Stimulated activated CD4-positive, alpha-beta T cell treated with anti-CD3 and anti-CD28 coated beads, Interleukin-4, amount 100 ng/mL, for 1 hour (primary cell): ENCODE results near the gene CAMKV.
"Not testable (repeated sequence)": the region's sequence is repeated elsewhere in the genome, so short reads cannot be mapped to it uniquely, and the experiment has no call there.

Source experiments
- DNase-seq: peaks from one replicate; pipeline ENCODE4 v3.0.0-alpha.2; 2020

Gene CAMKV, protein sequence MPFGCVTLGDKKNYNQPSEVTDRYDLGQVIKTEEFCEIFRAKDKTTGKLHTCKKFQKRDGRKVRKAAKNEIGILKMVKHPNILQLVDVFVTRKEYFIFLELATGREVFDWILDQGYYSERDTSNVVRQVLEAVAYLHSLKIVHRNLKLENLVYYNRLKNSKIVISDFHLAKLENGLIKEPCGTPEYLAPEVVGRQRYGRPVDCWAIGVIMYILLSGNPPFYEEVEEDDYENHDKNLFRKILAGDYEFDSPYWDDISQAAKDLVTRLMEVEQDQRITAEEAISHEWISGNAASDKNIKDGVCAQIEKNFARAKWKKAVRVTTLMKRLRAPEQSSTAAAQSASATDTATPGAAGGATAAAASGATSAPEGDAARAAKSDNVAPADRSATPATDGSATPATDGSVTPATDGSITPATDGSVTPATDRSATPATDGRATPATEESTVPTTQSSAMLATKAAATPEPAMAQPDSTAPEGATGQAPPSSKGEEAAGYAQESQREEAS

DNA sequence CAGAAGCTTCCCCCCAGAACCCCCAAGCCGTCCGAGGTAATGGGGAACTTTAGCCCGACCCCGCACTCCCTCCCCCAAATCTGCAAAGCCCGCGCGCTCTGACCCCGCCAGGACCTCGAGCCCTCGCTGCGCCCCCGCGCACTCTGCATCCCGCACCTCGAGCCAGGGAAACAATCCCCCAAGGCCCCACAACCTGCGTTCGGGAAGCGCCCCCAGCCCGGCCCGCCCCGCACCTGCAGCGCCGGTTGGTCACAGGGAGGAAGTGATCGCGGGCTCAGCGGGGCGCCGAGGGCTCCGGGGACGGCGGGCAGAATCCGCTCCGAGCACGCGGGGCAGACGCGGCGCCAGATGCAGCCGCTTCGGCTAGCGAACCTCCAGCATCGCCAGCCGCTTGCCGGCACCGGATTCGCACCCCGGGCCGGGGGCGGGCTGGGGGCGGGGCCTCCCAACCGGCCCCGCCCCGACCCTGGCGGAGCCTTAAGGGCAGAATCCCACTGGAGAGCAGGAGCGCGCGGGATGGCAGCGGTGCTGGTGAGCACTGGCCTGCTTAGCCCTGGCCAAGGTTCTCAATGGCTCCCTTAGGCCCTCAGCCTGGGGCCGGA is at the start of gene CAMKV:
Gene CAMKV, minus strand, starts transcription at position 382 of the 602 bp plus-strand sequence. CDS start 7,518 bp downstream, outside the sequence.
- peak; percentile 32 for DNase-seq

DNA sequence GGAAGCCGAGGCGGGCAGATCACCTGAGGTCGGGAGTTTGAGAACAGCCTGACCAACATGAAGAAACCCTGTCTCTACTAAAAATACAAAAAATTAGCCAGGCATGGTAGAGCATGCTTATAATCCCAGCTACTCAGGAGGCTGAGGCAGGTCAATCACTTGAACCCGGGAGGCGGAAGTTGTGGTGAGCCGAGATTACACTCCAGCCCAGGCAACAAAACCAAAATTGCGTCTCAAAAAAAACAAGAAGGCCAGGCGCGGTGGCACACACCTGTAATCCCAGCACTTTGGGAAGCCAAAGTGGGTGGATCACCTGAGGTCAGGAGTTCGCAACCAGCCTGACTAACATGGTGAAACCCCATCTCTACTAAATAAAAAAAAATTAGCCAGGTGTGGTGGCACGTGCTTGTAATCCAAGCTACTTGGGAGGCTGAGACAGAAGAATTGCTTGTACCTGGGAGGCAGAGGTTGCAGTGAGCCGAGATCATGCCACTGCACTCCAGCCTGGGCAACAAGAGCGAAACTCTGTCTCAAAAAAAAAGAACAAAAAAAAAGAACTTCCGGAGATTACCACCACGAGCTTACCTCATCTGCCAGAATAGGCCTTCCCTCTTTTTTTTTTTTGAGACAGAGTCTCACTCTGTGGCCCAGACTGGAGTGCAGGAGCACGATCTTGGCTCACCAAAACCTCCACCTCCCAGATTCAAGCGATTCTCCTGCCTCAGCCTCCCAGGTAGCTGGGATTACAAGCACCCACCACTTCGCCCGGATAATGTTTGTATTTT is 48.3 kb upstream of the CAMKV start:
- not testable (repeated sequence) for DNase-seq

DNA sequence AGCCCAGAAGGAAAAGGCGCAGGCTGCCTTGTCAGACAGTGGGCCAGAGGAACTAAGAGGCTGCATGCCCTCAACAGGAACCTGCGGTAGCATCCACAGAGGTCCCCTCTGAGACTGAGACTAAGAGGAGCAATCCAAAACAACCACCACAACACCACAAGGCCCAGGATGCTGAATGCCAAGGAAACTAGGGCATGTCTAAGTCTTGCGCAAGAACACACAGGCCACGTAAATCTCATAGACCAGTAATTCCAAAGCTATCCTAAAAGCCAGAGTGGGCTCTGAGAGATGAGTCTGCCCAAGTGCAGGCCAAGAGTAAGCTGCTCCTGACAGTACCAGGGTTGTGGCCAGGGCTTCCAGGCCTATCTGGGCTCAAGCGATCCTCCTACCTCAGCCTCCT is 47.0 kb upstream of the CAMKV start:
- DNase-seq: no peak

DNA sequence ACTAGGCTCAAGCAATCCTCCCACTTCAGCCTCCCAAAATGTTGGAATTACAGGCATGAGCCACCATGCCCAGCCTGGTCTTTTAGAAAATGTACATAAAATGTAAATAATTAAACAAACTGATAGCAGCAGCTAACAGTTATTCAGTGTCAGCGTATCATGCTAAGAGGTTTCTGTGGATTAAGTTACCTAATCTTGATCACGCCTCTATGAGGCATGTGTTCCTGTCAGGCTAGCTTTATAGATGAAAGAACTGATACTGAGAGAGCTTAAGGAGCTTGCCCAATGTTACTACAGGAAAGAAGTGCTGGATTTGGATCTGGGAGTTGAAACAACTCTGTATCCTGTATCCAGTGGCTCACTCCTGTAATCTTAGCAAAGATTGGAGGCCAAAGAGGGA is 45.2 kb upstream of the CAMKV start:
- no peak for DNase-seq

DNA sequence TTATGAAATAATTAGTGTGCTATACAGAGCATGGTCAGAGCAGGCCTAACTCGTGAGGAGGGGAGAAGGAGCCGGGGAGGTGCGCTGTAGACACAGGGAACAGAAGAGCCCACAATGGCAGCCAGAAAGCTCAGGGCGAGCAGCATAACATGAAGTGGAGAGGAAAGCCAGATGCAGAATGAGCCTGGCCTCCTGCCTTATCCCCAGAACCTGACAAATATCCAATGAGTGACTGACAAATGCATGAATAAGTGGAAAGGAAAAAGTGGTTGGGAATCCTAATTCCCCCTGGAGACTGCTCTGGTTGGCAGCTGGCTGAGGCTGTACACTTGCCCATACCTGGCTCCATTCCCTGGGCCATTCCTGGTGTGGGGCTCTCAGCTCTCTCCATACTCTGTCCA is 43.2 kb upstream of the CAMKV start:
- no peak for DNase-seq

DNA sequence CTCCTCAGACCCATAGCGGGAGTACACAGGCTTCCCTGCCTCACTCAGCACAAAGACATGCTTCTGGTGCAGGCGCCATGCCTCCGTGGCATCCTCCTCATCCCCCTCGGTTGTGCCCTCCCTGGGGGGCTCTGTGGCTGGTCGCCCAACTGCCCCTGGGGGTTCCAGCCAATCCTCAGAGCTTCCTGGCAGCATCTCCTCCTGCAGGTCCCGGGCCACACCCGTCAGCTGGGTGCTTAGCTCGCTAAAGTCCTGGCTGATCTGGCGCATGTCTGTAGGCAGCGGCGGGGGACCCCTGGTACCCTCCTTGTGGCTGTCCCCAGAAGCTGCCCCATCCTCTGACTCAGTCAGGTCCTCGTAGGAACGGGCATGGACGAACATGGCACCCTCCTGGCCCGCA is 41.9 kb upstream of the CAMKV start:
- DNase-seq: no peak

DNA sequence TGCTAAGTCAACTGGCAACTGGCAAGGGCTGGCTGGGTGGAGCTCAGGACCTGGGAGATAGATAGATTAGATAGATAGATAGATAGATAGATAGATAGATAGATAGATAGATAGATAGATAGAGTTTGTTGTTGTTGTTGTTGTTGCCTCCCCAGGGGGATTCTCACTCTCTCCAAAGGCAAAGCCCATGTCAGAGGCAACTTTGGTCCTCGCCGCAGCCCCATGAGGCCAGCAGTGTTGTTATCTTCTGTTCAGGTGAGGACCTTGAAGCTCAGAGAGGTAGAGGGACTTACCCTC is 41.4 kb upstream of the CAMKV start:
- DNase-seq: no peak

DNA sequence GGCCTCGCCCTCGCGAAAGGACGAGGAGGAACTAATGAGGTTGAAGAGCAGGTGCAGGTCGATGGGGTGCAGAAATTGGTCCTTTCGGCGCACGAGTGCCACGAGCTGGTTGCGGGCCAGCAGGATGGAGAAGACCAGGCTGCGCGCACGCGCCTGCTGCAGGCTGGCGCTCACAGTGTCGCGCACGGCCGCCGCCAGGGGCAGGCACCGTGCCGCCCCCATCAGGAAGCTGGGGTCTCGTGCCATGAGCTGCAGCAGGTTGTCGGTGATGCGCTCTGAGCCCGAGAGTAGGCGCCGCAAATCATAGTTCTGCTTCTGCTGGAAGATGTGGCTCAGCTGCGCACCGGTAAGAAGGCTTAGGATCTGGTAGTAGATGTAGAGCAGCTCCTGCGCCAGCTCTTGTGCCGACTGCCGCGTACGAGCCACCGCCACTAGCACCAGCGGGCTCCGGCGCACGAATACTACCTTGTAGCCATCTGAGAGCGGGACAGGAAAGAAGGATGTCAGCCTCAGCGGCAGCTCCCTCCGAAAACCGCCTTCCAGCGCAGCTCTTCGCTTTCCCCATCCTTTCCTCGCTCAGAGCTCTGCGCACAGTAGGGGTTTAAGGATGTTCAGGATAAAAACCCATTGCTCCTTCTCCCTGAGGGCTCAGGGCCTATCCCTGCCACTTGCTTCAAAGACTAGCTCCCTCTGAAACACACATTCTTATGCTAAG is 40.9 kb upstream of the CAMKV start:
- DNase-seq: no peak

DNA sequence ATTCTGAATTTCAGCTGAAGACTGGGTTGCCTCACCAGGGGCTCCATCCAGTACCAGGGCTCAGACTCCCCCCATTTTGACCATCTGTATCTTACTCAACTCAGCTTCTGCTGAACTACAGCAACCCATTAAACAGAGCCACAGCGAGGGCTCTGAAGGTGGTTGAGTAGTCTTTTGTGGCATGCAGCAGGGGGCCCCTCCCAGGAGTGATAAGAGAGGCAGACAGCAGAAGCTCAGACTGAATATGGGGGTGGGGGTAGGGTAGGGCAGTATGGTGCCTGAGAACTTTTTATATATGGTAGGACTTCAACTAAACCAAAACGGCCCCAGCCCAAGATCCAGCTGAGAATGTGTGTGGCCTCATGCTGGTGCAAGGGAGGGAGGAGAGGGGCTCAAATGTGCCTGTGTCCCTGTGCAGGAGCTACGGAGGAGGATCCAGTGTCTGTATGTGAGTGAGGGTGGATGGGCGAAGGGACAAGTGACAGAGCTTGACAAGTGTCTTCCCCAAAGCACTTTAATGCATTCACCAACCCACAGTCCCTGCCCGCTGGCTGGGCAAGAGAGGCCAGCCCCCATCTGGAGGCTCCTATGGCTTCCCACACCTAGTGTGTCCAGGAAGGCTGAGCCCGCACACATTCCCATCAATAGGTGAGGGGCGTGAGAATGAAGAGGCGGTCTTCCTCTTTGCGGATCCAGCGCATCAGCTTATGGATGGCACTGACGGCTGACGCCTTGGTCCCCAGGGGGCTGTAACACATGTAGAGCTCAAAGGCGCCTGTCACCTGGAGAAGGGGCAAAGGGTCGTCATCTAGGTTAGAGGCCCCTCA is 38.9 kb upstream of the CAMKV start:
- DNase-seq: no peak

DNA sequence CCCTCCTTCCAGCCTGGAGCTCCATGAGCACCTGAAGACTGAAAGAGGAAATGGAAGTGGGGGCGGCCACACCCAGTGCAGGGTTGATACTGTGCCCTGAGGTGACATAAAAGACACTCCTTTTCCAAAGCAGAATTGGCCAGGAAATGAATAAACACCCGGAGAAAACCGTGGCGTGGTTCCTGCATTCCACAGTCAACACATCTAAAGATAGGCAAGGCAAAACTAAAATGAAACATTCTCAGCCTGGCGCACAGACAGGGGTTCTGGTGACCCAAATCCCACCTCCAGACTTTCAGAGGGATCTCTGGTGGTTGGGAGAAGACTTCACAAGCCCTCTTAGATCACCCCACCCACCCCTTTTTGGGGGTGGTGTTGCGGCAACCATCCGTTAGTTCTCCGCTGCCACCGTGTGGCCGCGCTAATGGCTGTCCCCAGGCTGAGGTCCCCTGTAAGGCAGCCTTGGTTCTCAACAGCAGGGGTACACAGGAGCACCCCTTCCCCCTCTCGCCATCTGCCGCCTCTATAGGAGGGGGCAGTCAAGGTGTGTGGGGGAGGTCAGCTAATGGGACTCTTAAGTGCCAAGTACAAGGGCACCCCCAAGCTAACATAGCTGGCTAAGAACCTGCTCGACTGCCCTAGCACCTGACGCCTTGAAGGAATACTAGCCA is 36.5 kb upstream of the CAMKV start:
- peak; percentile 57 for DNase-seq

DNA sequence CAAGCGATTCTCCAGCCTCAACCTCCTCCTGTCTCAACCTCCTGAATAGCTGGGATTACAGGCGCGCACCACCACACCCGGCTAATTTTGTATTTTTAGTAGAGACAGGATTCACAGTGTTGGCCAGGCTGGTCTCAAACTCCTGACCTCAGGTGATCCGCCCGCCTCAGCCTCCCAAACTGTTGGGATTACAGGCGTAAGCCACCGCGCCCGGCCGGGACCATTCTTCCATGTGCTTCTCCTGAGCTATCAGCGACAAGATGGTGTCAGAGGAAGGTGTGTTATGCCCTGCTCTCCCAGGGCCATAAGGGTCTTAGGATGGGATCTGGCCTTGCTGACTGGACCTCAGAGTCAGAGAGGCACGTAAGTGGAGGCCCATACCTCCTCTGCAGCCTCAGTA is 34.7 kb upstream of the CAMKV start:
- DNase-seq: not testable (repeated sequence)

DNA sequence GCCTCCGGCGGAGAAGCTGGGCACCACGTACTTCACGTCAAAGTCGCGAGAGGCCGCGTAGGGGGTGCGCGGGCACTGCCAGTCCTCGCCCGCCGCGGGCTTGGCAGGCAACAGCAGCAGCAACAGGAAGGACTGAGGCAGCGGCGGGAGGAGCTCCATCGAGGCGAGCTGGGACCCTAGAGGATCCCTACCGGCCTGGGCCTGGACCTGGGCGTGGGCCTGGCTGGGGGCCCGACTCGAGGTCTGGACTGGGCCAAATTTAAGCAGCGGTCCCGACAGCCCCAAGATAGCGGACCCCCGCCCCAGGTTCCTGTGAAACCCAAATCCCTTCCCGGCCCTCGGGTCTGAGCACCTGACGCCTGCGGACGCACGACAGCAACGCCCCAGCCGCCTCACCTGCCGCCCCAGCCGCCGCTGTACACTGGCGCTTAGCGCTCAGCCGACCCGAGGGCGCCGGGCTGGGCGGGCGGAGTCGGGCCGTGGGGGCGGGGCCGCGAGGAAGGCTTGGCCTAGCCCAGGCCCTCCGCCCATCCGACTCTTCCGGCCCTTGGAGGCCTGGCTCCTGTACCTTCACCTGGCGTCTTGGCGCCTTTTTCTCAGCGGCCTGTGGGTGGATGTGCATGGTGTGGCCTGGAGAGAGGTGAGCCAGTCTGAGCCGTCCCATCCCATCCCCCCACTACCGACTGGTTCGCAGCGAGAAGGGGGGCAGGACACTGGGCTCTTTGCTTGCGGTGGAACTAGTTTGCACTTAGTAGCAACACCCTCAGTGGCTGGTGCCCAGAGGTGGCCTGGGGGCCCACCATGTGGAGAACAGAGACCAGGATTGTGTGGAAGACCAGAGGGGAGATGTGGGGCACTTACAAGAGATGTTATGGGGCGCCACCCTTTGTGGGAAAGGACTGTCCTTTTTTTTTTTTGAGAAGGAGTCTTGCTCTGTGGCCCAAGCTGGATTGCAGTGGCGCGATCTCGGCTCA is 34.0 kb upstream of the CAMKV start, which contains the start of gene MST1R:
Gene MST1R, minus strand, starts transcription at position 423 of the 974 bp plus-strand sequence. Its CDS starts 264 bp downstream, at position 159.
- DNase-seq: peak; percentile 83

DNA sequence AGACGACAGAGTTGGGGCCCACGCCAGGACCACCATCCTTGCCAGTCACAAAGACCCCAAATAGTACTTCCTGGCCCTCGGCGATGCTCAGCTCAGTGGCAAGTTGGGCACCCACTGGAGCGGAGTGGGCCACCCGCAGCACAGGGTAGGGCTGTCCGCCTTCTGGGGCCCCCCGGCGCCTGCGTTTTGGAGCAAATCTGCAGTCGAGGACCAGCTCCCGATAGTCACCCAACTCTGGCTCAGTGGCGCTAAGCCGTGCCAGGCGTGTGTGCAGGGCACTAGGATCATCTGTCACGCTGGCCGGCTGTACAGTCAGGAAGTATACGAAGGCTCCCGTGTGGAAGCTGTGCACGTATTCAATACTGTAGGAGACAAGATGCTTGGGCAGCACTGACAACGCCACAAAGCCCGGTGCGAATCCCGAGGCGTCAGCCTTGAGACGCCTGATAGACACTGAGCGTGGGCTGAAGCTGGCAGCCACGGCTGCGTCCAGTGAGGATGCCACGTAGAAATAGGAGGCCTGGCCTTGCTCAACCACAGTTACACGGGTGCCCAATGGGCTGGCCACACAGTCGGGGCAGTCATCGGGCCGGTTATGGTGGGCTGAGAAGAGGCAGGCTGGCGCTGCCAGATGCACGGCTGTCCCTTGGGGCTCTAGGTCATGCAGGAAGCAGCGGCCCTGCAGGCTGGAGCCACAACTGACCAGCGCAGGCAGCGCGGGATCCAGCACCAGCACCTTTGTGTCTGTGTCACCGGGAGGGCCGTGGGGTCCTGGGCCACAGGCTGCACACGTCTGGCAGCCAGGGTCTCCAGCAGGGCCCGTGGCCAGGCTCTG is 33.0 kb upstream of the CAMKV start:
- DNase-seq: no peak

DNA sequence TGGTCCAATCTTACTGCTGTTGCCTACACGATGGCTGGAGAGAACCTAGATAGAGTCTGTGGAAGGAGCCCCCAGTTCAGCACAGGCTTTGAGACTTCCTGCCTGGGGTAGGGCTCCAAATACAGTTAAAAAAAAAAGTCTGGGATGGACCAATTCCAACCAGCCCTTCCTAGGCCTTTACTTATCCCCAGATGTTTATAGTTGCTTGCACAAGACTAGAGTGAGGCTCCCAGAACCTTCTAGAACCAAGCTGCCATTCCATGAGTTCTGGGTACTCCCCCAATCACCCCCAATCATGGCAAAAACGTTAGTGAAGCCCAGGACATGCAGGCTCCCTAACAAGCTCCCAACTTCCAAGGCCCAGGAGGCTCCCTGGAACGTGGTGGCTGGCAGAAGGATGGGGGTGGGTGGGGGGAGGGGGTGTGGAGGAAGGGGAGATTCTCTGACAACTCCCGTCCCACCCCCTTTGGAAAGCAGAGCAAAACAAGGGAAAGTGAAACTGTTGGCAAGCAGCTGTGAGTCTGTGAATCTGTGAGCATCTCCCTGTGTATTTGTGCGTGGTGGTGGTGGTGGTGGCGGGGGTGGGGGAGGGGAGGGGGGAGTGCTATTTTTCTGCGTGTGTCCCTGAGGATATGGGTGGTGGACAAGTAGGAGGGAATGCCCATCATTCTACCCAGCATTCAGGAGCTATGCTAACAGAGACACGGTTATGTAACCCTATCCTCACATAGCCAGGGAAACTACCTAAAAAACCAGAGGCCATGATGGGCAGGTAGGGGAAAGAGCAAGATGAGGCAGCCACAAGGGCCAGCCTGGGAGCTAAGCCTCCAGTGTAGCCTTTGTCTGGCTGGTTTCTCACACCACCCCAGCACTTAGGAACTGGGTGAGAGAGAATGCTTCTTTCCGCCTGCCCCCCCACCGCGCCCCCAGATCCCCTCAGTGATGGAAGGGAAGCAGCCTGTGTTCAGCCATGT is 31.9 kb upstream of the CAMKV start:
- no peak for DNase-seq

DNA sequence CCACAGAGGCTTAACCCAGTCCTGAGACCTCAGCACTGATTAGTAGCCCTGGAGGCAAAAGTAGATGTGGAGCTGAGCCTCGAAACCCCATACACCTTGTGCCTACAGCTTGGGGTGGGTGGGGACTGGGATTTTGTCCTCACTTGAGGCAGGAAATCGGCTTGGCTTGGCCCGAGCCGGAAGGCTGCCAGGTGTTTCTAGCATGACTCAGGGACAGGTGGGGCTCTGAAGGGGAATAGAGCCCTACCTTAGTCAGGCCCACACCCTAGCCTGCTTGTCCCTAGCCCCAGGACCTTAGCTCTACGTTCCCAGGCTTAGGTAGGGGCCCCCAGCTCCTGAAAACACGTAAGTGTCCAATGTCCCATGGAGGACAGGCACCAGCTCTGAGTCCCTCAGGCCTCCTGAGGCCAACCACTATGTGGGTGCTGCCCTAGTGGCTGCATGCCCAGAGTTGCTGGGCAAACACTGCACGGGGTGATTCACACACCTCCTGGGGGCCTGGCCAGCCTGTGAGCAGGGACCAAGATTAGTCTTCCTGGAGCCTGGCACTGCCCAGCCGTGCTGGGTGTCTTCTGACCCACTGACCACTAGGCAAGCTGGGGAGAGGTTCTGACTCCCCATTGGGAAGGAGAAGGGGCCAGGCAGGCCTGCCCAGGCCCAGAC is 30.9 kb upstream of the CAMKV start:
- no peak for DNase-seq

DNA sequence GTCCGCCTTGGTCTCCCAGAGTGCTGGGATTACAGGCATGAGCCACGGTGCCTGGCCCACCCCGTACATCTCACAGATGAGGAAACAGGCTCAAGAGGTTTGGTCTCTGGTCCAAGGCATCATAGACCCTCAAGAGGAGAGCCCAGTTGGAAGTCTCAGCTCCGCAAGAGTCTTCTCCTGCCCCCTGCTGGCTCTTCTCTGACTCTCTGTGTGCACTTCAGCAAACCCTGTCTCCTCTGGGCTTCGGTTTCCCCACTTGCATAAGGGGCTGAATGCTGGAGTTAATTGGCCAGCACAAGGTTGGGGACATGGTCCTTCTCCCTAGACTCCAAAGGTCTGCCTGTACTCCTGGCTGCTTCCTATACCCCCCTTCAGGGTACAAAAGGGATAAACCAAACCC is 30.1 kb upstream of the CAMKV start:
- DNase-seq: no peak

DNA sequence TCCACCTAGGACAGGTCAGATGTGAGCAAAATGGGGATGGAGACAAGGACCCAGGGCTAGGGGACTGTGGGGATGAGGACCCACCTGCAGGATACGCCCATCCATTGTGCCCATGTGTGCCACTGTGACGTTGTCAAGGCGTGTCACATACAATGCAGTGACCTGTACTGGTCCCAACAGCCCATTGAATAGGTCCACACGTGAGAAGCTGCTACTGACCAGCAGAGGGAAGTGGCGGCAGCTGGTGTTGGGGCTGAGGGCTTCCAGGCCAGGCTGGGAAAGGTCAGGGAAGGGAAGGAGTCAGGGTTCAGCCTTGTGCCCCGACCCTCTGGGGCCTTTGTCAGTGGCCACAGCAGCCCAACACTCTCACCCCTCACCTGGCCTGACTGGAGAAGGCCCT is 29.3 kb upstream of the CAMKV start:
- DNase-seq: no peak
